Fibroblast of the aortic adventitia (primary cell): ENCODE results near the gene MCIDAS. TPM values are rescaled to one million over a fixed set of nuclear protein-coding genes. Genes with fewer than 3 reads are reported as not detected.

Experiments used
- DNase-seq: peaks from one replicate; pipeline ENCODE4 v3.0.0-alpha.2; 2010; ENCODE audit warnings: low read depth
- H3K4me3 ChIP-seq: 2 replicates; pipeline ENCODE4 v1.5.1; 2011; ENCODE audit warnings: low read depth, mild to moderate bottlenecking, control low read depth, low read length, moderate library complexity
- total RNA-seq: library from RNA; depleted of rRNA; stranded (reverse); fragments of >200 nt; gene quantifications from 2 replicates; pipeline ENCODE4 v1.2.3, GENCODE V29; 2012; ENCODE audit warnings: low replicate concordance
- TF ChIP-seq, protein P1 (sequence below): IDR thresholded peaks from 2 replicates; pipeline ENCODE4 v1.5.1; 2011; ENCODE audit warnings: mild to moderate bottlenecking, low read length, control low read depth, inconsistent platforms; ENCODE audit not compliant: insufficient read depth

MCIDAS gene
- total RNA-seq, 1 donor: not detected

DNA sequence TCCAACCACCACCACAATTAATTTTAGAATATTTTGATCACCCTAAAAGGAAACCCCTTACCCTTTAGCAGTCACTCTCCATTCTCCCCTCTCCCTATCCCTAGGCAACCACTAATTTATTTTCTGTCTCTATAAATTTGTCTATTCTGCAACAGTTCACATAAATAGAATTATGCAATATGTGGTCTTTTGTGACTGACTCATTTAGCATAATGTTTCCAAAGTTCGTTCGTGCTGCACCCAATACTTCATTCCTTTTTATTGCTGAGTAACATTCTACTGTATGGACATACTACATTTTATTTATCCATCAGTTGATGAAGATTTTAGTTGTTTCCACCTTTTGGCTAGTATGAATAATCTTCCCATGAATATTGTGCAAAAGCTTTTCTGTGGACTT lies 36.0 kb downstream of the MCIDAS start:
- H3K4me3 ChIP-seq: no peak overlapping the region
- TF ChIP-seq, protein P1, sequence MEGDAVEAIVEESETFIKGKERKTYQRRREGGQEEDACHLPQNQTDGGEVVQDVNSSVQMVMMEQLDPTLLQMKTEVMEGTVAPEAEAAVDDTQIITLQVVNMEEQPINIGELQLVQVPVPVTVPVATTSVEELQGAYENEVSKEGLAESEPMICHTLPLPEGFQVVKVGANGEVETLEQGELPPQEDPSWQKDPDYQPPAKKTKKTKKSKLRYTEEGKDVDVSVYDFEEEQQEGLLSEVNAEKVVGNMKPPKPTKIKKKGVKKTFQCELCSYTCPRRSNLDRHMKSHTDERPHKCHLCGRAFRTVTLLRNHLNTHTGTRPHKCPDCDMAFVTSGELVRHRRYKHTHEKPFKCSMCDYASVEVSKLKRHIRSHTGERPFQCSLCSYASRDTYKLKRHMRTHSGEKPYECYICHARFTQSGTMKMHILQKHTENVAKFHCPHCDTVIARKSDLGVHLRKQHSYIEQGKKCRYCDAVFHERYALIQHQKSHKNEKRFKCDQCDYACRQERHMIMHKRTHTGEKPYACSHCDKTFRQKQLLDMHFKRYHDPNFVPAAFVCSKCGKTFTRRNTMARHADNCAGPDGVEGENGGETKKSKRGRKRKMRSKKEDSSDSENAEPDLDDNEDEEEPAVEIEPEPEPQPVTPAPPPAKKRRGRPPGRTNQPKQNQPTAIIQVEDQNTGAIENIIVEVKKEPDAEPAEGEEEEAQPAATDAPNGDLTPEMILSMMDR: no peak
- no peak for DNase-seq

DNA sequence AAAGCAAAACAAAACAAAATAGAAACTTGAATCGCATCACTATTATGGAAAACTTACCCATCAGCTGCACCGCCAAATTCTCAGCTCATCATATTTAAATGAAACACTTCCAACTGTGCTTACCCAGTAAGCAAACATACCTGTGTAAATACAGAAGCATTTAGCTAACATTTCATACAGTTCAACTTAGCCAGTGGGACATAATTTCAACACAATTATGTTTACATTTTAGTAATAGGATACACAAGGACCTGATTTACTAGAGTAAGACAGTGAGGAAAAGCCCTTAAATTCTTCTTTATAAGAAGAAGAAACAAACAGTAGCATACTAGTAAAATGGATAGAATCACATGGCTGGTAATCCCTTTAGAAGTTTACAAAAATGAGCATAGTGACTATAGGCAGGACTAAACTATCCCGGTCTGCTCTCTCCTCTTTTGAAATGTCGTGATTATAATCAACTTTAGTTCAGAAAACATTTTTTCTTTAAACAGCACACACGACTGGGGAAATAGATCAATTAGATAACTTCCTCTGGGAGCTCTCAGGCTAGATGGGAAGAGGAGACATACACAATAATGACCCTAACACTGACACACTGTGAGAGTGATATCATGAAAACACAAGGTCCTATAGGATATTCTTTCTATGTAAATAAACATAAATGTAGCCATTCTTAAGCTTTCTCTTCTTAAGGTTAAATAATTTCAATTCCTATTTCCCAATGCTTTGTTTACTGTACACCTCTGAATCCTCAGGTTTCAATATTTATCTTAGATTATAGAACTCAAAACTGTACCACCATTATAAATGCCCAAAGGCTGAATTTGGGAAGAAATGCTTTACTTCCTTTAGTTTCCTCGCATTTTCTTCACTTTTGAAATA lies 38.2 kb downstream of the MCIDAS start:
- DNase-seq: no peak
- H3K4me3 ChIP-seq: no peak overlapping the region
- TF ChIP-seq, protein P1: no peak

DNA sequence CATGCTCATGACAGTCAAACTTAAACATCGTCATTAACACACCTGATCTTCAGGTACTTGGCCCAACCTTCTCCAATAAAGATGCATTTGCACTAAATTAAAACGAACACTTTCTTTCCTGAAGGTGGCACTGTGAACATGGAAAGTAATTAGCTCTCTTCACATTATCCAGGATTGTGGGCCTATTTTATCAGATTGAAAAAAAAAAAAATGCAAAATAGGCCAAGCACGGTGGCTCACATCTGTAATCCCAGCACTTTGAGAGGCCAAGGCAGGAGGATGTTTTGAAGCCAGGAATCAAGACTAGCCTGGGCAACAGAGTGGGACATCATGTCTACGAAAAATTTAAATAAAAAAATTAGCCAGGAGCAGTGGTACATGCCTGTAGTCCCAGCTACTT lies 39.7 kb downstream of the MCIDAS start:
- DNase-seq: no peak
- TF ChIP-seq, protein P1: peak; percentile 12

DNA sequence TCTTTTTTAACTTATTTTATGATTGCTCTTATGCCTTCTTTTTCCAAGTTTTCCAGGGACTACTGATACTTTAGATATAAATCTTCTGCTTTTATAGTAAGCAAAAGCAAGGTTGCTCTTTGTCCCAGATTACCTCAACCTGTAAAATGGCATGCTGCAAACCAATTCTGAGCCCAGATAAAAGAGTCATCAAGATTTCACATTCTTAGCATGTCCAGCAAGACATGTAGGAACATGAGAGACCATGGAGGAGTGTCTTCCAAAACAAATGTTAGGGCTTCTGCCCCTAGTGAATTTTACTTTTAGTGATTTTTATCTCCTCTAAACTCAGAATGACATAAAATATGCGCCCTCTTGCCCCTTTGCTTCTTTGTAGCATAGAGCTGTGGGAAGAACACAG lies 47.1 kb downstream of the MCIDAS start:
- DNase-seq: no peak
- no peak overlapping the region for H3K4me3 ChIP-seq
- TF ChIP-seq, protein P1: no peak

More for the DNA sequence above, 39.7 kb downstream of the MCIDAS start:
- H3K4me3 ChIP-seq: no peak overlapping the region

DNA sequence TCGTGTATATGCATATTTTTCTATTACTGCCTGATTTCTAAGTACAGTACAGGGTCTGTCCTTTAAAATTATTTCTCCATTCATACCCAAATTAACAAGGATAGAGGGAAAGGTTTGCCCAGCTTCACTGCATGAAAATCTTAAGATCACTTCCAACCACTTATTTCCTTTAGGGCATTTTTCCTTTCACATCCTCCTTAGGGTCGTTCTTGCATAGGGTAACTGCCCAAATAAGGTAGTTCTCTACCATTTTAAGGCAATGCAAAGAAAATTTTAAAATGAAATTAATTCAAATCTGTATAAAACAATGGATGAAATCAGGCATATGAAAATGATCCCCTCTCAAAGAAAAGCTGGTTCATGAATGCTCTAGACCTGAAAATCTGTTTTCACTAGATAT lies 50.0 kb downstream of the MCIDAS start:
- no peak for DNase-seq
- H3K4me3 ChIP-seq: no peak overlapping the region
- TF ChIP-seq, protein P1: no peak

DNA sequence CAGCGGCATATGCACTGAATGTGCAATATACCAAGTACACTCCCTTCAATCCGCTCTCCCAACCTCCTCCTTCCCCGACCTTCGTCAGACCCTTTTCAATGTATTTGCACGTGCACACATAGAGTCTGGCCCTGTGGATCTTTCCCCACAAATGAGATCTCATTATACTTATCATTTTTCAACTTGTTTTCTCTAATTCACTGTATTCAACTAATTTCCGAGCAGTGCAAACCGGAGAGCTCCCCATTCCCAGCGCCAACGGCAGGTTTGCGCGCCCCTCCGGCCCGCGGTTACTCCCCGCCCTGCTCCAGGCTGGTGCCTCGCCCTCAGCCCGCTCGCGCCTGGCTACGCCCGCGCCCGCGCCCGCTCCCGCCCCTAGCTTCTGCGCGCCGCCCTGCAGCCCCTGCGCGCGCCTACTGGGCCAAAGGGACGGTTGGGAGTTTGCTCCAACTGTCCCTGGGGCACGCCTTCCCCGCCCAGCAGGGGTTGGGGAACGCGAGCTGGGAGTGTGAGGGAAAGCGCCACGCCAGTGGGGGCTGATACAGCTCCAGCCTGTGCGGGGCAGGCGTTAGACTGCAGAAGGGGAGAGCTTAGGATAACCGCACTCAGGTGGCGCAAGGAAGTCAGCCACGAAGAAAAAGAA lies 50.8 kb downstream of the MCIDAS start:
- peak overlapping the region; percentile 32 for H3K4me3 ChIP-seq
- no peak for DNase-seq
- TF ChIP-seq, protein P1: no peak
